ENCODE results near the gene SUCLA2. TPM values are rescaled to one million over a fixed set of nuclear protein-coding genes. Genes with fewer than 3 reads are reported as not detected.
A peak's percentile ranks its signal among the peaks of the same experiment; 100 is the strongest.
"Not testable (repeated sequence)": the region's sequence is repeated elsewhere in the genome, so short reads cannot be mapped to it uniquely, and the experiment has no call there.

The SUCLA2 gene
- polyA plus RNA-seq, 10 donors = 56.4 to 78.8 (median 69.5) TPM

DNA sequence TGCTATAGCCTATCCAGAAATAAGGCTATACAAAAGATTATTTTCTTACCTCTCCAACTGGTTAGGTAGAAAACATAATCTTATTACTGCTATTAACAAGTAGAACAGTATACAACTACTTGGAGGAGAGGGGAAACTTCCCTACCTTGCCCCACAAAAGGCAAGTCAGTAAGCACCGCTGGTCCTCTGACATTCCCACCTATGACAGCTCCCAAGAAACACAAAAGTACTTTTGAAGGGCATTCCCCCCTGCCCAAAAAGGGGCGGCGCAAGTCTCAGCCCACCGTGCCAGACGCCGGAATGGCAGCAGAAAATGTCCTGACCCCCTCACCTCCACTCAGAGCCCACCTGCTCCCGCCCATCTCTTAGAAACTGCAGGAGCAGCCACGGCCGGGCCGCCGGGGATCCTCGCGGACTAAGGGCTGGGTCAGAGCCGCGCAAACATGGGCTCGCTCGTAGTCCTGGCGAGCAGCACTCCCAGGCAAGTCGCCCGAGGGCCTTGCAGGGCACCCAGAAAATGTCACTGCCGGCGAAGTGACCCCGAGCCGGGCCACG is 437 bp downstream of the SUCLA2 start:
- peak in 2 of 3 donors; percentile 11 to 23 for DNase-seq

DNA sequence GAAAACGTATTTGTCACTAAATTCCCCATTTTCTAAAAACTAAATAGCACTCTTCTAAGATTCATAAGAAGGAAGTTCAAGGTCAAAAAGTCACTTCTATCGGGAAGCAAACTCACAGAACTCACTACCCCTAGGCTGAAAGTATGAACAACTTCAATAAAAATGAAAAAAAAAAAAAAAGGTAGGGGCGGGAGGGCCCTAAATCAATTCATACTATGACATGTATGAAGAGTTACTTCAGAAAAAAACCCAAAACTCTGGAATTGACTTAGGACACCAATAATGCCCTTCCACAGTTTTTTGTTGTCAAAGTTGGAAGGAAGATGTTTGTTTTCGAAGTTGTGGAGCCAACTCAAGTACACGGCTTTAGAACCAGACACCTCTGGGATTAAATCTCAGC is 1.1 kb downstream of the SUCLA2 start:
- no peak for DNase-seq

DNA sequence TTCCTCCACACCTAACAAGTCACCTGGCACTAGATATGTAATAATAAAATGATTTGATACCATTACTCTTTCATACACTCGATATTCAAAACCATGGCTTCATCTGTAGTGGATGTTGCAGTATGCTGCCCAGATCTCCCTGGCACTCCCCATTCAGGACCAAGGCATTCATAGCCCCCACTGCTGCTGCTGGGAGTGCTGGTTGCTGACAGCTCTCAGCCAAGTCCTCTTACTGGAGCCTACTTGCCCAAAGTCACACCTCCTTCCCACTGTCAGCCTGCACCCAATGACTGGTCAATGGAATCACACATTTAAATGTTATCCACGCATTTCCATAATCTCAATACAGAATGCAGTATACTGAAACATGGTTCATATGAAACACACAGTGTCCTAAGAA is 3.7 kb downstream of the SUCLA2 start:
- no peak for DNase-seq

DNA sequence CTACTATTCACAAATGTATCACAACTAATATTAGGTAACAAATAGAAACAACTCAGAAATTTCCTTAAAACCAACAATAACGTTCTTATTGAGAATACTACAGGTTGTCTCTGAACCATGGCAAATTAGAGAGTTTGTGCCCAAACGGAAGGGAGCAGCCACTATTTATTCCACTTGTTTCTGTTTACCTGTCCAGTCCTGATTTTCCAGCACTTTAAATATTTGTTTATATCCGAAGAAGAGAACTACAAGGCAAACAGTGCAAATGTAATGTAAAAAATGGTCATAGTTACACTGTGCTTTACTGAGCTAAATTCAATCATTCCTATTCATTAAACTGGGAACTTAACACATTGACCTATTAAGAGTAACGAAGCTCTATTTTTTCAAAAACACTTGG is 9.2 kb downstream of the SUCLA2 start:
- no peak for DNase-seq

DNA sequence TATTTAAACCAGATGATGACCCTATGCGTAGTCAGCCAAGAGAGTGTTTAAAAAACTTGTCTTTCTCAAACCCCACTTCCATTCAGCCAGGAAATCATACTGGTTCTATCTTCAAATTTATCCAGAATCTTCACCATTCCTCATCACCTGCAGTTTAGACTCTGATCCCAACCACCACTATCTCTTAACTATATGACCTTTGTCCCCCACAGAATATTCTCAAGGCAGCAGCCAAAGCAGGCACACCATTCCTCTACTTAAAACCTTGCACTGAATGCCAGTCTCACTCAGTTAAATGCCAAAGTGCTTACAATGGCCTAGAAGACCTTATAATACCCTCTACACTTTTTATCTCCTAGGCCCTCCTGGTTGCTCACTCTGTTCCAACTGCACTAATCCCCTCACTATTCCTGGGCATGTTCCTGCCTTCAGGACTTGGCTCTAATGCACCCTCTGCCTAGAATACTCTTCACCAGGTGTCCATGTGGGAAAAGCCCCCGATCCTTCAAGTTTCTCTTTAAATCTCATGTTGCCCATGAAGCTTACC is 10.1 kb downstream of the SUCLA2 start:
- no peak for DNase-seq

DNA sequence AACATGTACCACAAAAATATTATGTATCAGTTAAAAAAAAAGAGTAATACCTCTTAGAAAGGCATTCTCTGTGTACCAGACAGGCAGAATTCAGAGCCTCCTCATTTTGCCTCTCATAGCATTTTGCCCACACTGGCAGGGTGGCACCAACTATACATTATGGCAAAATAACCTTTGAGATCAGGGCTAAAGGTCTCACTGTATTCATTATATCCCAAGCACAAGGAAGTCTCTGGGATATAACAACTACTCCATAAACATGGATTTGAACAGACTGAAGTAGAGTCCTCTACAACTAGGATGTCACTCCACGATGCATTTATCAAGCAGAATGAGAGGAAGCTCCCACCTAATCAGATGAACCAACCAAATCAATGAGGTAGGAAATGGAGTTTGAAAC is 10.6 kb downstream of the SUCLA2 start:
- DNase-seq = no peak

DNA sequence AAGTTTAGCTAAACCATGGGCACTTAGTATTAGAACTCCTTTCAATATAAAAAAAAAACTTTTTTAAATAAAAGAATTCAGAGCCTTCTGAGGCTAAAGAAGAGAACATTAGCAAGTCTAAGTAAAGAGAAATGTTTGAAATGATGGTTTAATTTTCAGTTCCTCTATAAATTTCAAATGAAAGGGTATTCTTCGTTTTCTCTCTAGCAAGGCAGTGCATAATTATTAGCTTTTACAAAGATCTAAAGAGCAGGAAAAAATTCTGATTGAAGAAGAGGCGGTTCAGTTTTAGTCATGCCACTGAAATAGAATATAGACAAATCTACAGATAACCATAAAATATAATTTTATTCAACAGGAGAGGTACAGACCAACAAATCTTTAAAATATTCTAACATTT is 18.0 kb downstream of the SUCLA2 start:
- DNase-seq = no peak

DNA sequence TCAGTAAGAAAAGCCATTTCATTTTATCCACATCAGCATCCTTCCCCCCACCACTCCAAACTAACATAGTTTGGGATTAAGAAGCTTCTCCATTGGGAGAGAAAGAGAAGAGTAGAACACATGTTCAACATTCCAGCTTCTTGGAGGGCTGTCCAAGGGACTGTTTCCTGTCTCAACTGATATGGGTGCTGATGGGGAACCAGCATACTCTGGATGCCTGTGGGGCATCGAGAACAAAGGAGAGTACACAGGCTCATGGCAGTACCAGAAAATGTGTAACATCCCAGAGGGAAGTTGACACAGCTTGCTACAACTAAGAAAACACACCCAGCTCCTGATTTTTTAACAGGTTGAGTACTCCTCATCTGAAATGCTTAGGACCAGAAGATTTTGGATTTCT is 24.7 kb downstream of the SUCLA2 start:
- no peak for DNase-seq

DNA sequence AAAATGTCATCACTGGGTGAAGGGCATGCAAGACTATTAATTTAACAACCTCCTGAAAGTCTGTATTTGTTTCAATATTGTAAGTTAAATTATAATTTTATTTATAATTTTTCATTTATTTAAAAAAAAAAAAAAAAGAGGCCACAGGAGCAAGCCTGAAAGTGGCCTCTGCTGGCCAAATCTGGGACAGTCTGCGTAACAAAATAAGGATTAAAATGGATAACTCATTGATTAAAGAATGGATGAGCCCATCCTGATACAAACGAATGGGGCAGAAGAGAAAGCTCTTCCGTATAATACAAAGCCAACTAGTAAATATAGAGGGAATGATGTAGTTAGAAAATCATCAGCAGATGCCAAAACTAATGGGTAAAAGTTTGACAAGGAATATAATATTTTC is 36.2 kb downstream of the SUCLA2 start:
- no peak for DNase-seq

DNA sequence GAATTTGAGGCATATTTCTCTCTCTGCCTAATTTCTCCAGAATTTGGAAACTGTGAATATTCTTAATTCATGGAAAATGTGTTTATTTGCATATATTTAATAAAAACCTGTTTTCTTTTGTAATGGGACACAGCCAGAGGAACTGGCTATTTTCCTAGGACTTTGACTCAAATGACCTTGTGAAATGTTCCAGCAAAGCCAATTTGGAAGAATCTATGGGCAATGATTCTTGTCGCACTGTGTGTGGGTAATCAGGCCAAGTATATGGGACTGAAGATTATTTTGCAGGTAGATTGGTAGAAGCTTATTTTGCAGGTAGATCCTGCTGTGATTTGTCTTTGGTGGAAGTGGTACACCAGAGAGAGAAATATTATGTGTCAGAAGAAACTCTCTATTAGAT is 38.8 kb downstream of the SUCLA2 start:
- DNase-seq = no peak

DNA sequence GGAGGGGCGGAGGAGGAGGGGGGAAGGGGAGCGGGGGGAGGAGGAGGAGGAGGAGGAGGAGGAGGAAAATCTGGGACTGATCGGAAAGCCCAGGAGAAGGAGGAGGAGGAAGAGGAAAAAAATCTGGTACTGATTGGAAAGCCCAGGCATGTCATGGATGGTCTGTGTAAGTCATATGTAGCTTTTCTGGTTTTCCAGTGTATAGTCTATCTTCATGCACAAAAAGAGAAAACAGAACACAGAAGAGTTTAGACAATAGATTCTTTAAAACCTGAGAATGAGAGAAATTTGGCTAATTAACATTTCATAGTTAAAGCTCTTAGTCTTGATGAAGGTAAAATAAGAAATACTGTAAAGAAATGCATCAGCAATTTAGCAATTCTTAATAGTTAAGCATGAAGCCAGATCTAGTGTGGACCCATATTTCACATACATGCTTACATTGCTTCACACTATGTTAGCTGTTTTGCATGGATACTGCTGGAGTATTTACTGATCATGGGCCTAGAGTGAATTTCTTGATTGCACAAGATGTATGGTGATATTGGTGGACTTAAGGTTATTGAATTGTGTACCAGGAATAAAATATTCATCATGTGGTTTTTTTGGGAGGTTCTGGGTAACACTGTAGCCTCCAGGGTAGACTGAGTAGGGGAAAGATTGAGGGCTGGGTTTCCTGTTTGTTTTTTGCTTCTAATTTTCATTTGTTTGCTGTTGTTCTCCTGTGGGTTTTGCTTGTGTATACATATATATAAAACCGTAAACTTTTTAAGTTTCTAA is 41.4 kb downstream of the SUCLA2 start:
- DNase-seq = no peak

DNA sequence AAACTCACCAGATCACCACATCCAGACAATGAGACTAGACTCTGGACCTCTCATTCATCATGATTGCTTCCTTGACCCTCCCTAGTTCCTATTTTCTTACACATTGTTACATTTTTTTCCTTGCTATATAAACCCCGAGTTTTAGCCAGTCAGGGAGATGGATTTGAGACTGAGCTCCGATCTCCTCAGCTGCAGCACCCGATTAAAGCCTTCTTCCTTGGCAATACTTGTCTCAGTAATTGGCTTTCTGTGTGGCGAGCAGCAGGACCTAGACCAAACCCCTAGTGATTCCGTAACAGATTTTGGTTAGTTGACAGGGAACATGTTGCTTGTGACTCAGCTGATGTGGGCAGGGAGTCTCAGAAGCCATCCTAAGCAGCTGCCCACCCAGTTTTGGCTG is 44.0 kb downstream of the SUCLA2 start:
- DNase-seq = no peak

DNA sequence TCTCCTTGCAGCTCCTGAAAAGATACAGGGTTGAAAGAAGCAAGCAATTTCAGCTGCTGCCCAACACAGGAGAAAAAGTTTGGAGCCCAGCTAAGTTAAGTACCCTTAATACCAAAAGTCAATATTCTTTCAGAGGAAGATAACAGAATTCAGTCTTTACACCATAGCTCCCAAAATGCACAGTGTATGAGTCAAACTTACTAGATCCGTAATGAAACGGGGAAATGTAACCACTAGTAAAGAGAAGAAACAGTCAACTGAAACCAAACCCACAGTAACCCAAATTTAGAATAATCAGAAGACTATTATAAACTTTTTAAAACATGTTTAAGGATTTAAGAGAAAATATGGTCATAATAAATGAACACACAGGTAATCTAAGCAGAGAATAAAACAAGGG is 45.2 kb downstream of the SUCLA2 start:
- no peak for DNase-seq

DNA sequence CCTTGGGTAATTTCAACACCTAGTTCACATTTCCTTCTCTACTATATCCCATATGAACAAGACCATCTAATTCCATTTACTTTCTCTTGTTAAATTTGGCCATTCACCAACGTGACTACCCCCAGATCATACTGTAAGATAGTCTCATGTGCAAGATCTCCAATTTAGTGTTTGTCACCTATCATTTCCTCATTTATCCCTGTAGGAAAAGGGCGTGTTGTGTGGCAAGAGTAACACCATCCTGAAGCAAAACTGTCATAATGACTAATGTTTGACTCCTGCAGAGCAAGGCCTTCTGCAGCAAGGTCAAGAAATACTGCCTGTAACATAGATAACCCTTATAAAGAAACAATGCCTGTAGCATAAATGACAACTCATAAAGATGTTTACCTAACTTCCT is 51.3 kb downstream of the SUCLA2 start:
- no peak for DNase-seq

DNA sequence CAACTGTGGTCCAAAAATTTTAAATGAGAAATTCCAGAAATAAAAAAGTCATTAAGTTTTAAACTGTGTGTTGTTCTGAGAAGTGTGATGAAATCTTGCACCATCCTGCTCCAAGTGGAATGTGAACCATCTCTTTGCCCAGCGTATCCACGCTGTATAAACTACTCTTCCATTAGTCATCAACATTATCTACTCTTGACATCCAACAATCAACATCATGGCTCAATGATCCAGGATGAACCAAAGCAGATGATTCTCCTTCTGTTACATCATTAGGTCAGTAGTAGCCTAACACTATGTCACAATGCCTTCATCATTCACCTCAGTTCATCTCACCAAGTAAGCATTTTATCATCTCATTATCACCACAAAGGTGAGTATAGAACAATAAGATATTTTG is 55.3 kb downstream of the SUCLA2 start:
- peak in 1 of 3 donors; percentile 21 for DNase-seq

DNA sequence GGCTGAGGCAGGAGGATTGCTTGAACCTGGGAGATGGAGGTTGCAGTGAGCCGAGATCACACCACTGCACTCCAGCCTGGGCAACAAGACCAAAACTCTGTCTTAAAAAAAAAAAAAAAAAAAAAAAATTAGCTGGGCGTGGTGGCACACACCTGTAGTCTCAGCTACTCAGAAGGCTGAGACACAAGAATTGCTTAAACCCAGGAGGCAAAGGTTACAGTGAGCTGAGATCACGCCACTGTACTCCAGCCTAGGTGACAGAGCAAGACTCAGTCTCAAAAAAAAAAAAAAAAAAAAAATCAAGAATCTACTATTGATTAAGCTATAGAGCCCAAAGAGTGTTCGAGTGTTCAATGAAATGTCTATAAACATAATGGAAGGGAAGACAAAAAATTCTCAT is 55.9 kb downstream of the SUCLA2 start:
- not testable (repeated sequence) for DNase-seq

DNA sequence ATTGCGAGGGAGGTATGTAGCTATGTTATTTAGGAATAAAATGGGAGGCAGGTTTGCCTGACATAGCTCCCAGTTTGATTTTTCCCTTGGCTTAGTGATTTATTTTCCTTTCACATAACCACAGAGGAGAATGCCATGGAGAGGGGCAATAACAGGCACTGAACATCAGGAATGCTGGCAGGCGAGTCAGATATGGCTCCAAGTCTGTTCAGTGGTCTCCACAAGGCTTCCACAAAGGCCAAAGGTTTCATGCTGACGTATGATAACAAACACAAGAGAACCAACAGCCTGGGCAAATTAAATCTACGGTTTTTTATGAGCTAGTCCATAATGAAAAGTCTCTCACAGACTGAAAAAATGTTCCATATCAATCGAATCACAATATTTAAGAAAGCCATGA is 66.7 kb downstream of the SUCLA2 start:
- DNase-seq = no peak

DNA sequence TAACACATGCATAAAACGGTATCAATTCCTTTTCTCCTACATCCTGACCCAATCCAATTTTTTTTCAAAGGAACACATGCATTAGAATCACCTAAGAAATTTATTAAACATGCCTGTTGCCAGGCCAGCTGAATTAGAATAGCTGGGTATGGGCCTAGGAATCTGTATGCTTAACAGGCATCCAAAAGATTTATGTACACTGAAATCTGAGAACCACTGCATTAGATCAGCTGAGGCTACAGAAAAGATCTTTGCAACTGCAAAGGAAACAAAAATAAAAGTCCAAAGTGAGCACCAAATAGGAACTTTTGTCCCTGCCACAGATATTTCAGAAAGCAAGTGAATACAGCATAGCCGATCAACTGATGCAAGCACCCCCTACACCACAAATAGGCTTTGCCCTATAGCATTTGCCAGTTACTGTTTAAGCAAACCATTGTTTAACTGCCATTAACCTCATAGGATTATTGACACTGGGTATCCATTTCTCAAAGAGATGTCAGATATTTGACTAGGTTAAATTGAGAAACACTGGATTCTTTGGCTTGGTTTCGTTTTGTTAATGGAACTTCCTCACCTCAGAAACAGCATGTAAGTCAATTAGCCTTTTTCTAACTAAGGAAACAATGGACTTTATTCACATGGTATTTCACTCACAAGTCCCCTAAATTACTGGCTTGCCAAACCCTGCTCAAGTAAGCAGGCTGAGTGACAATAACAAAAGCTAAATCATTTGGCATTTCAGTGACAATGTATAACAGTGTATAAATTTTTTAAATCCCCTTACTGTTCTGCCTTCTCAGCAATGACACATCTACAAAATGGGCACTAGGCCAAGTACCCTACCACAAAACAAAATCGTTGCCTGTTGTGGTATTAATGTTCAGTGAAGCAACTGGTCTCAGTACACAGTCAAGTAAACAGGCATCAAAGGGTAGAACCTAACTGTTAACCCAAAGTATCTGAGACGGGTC is 67.8 kb downstream of the SUCLA2 start:
- DNase-seq = peak in 2 of 3 donors; percentile 4 to 12

DNA sequence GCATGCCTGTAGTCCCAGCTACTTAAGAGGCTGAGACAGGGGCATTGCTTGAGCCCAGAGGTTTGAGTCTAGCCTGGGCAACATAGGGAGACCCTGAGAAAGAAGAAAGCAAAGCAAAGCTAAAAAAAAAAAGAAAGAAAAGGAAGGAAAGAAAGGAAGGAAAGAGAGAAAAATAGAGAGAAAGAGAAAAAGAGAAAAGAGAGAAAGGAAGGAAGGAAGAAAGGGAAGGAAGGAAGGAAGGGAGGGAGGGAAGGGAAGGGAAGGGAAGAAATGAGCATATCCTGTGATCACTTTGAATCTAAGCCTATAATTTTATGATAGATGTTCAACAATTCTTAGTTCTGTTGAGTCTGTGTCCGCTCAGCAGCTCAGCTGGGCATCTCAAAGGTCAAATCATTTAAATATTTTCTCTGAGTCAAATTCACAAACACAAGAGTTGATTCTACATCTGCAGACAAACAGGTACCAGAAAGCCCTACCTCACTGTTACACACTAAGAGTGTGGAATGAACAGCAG is 70.4 kb downstream of the SUCLA2 start:
- no peak for DNase-seq

DNA sequence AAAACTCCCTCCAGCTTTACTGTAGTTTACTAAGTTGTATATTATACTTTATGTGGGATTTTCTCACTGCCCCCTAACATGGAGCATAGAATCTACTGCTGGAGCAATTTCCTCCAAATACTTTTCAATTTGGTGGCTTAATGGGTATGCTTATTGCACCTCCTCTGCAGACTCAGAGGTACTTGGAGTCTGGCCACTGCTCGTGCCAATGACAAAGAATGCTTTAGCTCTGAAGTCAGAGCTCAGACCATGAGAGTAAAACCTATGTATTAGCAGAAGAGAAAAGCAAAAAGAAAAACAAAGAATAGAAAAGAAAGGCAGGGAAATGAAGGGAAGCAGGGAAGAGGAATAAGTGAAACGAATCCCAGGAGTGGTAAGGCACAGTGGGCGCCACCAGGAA is 71.9 kb downstream of the SUCLA2 start:
- DNase-seq = no peak

DNA sequence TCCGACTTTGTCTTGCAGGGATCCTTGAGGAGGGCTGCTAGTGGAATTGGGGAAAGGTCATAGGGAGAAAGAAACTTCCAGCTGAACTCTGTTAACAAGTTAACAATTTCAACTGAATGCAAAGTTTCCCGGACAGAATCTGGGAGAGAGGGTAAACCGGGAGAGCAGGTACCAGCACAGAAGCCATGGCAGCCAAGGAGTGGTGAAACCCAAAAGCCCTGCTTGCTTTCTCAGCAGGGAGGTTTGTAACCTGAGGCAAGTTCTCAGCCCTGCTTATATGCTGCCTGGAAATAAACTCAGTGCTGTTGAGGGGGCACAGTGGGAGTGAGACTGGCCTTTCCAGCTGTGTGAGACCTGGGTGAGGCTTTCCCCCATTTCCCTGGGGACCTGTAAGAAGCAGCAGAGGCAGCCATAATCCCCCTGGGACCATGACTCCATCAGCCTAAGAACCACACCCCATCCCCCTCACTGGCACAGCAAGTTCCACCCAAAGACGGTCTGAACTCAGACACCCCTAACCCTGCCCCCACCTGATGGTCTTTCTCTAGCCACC is 84.0 kb downstream of the SUCLA2 start:
- no peak for DNase-seq

Measured in muscle of back (tissue), 11 donors.